GM15510 (cell line): ENCODE results near the gene PLN.

Experiments used
- POLR2A ChIP-seq: IDR thresholded peaks from 3 replicates; pipeline ENCODE4 v1.6.1; 2011; ENCODE audit warnings: borderline replicate concordance; ENCODE audit not compliant: insufficient read length; ENCODE audit errors: extremely low read depth

Gene PLN

GRCh38 chr6:118581489-118581959, 33.4 kb downstream of the PLN start:
- no peak for TF ChIP-seq POLR2A

- no peak for TF ChIP-seq POLR2A
Measured at GRCh38 chr6:118584911-118585310, 36.8 kb downstream of the PLN start.

GRCh38 chr6:118586746-118587485, 38.8 kb downstream of the PLN start:
- TF ChIP-seq POLR2A: no peak

GRCh38 chr6:118588626-118589025, 40.5 kb downstream of the PLN start:
- no peak for TF ChIP-seq POLR2A

- no peak for TF ChIP-seq POLR2A
Measured at GRCh38 chr6:118589186-118589585, 41.1 kb downstream of the PLN start.

GRCh38 chr6:118589649-118590365, 41.7 kb downstream of the PLN start:
- no peak for TF ChIP-seq POLR2A

GRCh38 chr6:118591897-118592296, 43.8 kb downstream of the PLN start:
- TF ChIP-seq POLR2A: no peak

GRCh38 chr6:118594877-118595276, 46.8 kb downstream of the PLN start:
- TF ChIP-seq POLR2A: no peak

GRCh38 chr6:118596774-118597320, 48.8 kb downstream of the PLN start:
- no peak for TF ChIP-seq POLR2A

GRCh38 chr6:118597636-118598035, 49.5 kb downstream of the PLN start:
- no peak for TF ChIP-seq POLR2A

- no peak for TF ChIP-seq POLR2A
Measured at GRCh38 chr6:118598324-118598723, 50.2 kb downstream of the PLN start.

GRCh38 chr6:118602300-118602699, 54.2 kb downstream of the PLN start:
- no peak for TF ChIP-seq POLR2A

GRCh38 chr6:118603372-118603771, 55.3 kb downstream of the PLN start:
- no peak for TF ChIP-seq POLR2A

GRCh38 chr6:118606268-118606667, 58.2 kb downstream of the PLN start:
- no peak for TF ChIP-seq POLR2A

- no peak for TF ChIP-seq POLR2A
Measured at GRCh38 chr6:118606858-118607257, 58.8 kb downstream of the PLN start.
